ENCODE data around the gene CHRNA9.

DNA sequence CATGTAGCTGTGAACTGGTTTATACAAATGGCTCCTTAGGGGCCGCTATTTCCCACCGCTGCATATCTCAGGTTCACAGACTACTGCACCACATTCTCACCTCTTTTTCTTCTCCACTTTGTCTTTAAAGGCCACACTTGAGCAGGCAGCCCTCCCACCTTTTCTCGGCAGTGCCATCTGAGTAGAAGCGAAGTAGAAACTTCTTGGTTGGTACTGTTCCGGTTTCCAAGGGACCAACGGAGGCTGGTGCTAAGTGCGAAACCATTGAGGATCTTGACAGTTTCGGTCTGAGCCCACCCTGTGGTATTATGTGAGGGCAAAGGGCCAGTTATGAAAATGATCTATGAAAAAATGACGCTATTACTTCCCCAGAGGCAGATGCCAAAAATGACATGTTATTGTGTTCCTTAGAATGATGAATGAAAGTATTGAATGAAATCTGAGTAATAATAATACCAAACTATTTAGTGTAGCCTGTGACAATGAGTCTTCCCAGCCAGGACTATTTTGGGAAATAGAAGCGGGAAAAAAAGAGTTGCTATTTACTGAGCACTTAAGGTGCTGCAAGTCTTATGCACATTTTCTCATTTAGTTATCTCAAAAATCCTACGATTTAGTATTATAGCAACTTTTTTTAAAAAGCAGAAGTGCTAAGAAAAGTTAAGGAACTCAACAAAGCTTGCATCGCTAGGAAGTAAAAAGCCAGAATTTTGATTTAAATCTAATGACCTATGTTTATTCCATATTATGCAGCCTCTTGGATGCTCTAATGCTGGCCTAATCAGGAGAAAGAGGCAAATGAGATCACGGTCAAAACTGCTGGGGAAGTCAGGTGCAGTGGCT, 29.6 kb upstream of the CHRNA9 start:
- TF ChIP-seq EZH2phosphoT487 (IDR thresholded peaks at IDR 0.05; ENCODE audit: unreplicated experiment) (no peak), NANOG (IDR thresholded peaks at IDR 0.05; ENCODE audit: borderline replicate concordance) (no peak), EZH2 (IDR thresholded peaks at IDR 0.05; ENCODE audit: low read depth, unreplicated experiment) (no peak)
- TF ChIP-seq, protein P1, sequence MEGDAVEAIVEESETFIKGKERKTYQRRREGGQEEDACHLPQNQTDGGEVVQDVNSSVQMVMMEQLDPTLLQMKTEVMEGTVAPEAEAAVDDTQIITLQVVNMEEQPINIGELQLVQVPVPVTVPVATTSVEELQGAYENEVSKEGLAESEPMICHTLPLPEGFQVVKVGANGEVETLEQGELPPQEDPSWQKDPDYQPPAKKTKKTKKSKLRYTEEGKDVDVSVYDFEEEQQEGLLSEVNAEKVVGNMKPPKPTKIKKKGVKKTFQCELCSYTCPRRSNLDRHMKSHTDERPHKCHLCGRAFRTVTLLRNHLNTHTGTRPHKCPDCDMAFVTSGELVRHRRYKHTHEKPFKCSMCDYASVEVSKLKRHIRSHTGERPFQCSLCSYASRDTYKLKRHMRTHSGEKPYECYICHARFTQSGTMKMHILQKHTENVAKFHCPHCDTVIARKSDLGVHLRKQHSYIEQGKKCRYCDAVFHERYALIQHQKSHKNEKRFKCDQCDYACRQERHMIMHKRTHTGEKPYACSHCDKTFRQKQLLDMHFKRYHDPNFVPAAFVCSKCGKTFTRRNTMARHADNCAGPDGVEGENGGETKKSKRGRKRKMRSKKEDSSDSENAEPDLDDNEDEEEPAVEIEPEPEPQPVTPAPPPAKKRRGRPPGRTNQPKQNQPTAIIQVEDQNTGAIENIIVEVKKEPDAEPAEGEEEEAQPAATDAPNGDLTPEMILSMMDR (conservative IDR thresholded peaks at IDR 0.05; ENCODE audit: low read depth in 2 of 2), result no peak; a peak in 1 of 4 replicates
- TF ChIP-seq, protein P2, sequence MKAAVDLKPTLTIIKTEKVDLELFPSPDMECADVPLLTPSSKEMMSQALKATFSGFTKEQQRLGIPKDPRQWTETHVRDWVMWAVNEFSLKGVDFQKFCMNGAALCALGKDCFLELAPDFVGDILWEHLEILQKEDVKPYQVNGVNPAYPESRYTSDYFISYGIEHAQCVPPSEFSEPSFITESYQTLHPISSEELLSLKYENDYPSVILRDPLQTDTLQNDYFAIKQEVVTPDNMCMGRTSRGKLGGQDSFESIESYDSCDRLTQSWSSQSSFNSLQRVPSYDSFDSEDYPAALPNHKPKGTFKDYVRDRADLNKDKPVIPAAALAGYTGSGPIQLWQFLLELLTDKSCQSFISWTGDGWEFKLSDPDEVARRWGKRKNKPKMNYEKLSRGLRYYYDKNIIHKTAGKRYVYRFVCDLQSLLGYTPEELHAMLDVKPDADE (IDR thresholded peaks at IDR 0.05), result no peak
- TF ChIP-seq, protein P3, sequence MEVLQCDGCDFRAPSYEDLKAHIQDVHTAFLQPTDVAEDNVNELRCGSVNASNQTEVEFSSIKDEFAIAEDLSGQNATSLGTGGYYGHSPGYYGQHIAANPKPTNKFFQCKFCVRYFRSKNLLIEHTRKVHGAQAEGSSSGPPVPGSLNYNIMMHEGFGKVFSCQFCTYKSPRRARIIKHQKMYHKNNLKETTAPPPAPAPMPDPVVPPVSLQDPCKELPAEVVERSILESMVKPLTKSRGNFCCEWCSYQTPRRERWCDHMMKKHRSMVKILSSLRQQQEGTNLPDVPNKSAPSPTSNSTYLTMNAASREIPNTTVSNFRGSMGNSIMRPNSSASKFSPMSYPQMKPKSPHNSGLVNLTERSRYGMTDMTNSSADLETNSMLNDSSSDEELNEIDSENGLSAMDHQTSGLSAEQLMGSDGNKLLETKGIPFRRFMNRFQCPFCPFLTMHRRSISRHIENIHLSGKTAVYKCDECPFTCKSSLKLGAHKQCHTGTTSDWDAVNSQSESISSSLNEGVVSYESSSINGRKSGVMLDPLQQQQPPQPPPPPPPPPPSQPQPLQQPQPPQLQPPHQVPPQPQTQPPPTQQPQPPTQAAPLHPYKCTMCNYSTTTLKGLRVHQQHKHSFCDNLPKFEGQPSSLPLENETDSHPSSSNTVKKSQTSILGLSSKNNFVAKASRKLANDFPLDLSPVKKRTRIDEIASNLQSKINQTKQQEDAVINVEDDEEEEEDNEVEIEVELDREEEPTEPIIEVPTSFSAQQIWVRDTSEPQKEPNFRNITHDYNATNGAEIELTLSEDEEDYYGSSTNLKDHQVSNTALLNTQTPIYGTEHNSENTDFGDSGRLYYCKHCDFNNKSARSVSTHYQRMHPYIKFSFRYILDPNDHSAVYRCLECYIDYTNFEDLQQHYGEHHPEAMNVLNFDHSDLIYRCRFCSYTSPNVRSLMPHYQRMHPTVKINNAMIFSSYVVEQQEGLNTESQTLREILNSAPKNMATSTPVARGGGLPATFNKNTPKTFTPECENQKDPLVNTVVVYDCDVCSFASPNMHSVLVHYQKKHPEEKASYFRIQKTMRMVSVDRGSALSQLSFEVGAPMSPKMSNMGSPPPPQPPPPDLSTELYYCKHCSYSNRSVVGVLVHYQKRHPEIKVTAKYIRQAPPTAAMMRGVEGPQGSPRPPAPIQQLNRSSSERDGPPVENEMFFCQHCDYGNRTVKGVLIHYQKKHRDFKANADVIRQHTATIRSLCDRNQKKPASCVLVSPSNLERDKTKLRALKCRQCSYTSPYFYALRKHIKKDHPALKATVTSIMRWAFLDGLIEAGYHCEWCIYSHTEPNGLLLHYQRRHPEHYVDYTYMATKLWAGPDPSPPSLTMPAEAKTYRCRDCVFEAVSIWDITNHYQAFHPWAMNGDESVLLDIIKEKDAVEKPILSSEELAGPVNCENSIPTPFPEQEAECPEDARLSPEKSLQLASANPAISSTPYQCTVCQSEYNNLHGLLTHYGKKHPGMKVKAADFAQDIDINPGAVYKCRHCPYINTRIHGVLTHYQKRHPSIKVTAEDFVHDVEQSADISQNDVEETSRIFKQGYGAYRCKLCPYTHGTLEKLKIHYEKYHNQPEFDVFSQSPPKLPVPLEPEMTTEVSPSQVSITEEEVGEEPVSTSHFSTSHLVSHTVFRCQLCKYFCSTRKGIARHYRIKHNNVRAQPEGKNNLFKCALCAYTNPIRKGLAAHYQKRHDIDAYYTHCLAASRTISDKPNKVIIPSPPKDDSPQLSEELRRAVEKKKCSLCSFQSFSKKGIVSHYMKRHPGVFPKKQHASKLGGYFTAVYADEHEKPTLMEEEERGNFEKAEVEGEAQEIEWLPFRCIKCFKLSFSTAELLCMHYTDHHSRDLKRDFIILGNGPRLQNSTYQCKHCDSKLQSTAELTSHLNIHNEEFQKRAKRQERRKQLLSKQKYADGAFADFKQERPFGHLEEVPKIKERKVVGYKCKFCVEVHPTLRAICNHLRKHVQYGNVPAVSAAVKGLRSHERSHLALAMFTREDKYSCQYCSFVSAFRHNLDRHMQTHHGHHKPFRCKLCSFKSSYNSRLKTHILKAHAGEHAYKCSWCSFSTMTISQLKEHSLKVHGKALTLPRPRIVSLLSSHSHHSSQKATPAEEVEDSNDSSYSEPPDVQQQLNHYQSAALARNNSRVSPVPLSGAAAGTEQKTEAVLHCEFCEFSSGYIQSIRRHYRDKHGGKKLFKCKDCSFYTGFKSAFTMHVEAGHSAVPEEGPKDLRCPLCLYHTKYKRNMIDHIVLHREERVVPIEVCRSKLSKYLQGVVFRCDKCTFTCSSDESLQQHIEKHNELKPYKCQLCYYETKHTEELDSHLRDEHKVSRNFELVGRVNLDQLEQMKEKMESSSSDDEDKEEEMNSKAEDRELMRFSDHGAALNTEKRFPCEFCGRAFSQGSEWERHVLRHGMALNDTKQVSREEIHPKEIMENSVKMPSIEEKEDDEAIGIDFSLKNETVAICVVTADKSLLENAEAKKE (CRISPR knock-in tag; IDR thresholded peaks at IDR 0.05), result no peak
